Measurements from ENCODE around the gene CD44. TPM values are rescaled to one million over a fixed set of nuclear protein-coding genes. Genes with fewer than 3 reads are reported as not detected.

CD44 gene
- total RNA-seq, 3 donors from 2014 or later, result 105 to 154 (median 136) TPM

DNA sequence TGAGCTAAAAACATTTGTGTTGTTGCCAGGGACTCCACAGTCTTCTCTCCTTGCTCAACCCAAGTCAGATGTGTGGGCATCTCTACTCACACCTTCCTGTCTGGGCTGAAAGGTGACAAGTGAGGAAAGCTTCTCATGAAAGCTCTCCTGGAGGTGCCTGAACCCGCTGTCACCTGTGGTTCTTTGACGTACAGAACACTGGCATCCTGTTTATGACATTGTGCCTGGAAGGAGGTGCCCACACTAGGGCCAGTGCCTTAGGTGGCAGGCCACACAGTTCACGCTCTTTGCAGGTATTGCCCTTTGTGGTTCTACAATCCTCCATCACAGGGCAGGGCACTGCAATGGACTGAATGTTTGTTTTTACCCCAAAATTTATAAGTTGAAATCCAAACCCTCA is 108.5 kb downstream of the CD44 start:
- Histone ChIP-seq H3K9me3 (no peaks in the 10 kb centered on the region), H3K36me3 (ENCODE audit: low read depth) (no peaks in the 10 kb centered on the region), H3K4me1 (ENCODE audit: low read depth) (no peaks in the 10 kb centered on the region), H3K4me3 (no peak overlapping the region)
- TF ChIP-seq, protein P1, sequence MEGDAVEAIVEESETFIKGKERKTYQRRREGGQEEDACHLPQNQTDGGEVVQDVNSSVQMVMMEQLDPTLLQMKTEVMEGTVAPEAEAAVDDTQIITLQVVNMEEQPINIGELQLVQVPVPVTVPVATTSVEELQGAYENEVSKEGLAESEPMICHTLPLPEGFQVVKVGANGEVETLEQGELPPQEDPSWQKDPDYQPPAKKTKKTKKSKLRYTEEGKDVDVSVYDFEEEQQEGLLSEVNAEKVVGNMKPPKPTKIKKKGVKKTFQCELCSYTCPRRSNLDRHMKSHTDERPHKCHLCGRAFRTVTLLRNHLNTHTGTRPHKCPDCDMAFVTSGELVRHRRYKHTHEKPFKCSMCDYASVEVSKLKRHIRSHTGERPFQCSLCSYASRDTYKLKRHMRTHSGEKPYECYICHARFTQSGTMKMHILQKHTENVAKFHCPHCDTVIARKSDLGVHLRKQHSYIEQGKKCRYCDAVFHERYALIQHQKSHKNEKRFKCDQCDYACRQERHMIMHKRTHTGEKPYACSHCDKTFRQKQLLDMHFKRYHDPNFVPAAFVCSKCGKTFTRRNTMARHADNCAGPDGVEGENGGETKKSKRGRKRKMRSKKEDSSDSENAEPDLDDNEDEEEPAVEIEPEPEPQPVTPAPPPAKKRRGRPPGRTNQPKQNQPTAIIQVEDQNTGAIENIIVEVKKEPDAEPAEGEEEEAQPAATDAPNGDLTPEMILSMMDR (IDR thresholded peaks at IDR 0.05), result no peak
- intact Hi-C loops (cut with DNase I, micrococcal nuclease), result no loop called here
- DNase-seq (peak in 2 of 3 donors; percentile 12 to 56), ATAC-seq (peak; percentile 79)

DNA sequence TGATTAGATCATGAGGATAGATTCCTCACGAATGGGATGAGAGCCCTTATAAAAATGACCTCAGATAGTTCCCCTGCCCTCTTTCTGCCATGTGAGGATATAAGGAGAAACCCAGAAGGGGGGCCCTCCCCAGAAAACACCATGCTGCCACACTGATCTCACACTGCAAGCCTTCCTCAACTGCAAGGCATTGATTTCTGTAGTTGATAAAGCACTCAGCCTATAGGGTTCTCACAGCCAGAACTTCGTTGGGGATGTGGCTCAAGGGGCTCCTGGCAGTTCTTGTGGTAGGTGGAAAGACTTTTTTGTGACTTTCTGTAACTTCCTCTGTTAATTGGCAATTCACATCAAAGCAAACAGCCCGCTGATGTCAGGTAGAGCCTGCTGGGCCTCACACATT is 108.9 kb downstream of the CD44 start:
- Histone ChIP-seq H3K4me1 (ENCODE audit: low read depth) (no peaks in the 10 kb centered on the region), H3K4me3 (no peak overlapping the region), H3K36me3 (ENCODE audit: low read depth) (no peaks in the 10 kb centered on the region), H3K9me3 (no peaks in the 10 kb centered on the region)
- intact Hi-C loops (cut with DNase I, micrococcal nuclease), result no loop called here
- TF ChIP-seq, protein P1 (IDR thresholded peaks at IDR 0.05), result no peak
- ATAC-seq (peak; percentile 59), DNase-seq (no peak)

DNA sequence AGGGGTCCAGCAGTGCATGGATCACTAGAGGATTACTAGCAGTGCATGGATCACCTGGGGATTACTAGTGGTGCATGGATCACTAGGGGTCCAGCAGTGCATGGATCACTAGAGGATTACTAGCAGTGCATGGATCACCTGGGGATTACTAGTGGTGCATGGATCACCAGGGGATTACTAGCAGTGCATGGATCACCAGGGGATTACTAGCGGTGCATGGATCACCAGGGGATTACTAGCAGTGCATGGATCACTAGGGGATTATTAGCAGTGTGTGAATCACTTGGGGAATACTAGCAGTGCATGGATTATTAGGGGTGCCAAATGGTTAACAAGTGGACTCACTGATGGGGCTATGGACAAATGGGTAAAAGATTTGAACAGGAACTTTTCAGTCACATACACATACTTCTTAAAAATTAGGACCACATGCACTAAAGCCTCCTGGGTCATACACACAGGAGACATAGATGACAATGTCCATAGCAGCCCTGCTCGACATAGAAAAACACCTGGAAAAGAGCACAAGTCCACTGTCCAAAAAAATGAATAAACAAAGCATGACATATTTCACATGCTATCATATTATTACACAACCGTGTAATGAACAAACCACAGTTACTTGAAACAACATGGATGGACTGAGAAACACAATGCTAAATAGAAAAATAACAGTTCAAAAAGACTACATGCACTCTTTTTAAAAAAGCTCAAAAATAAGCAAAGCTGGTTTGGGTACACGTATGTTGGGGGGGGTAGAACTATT is 109.8 kb downstream of the CD44 start:
- no peaks in the 10 kb centered on the region for H3K36me3 ChIP-seq (ENCODE audit: low read depth)
- TF ChIP-seq, protein P1 (IDR thresholded peaks at IDR 0.05), result no peak

DNA sequence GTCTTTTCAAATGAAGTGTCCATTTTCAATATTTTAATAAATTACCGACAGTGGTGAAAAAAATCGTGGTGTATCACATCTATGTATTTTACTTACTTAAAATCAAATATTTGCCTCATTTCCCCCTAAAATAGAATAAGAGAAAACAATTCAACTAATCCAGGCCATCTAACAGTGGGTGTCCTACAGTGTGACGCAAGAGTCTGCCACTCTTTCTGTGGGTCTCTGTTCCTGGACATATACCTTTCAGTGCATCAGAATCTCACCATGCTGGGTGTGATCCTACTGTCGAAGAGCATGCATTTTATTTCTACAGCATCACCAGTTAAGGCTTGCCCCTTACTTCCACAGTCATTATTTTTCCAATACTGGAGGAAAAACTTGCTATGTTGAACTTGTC is 111.2 kb downstream of the CD44 start:
- Histone ChIP-seq H3K4me1 (ENCODE audit: low read depth) (no peaks in the 10 kb centered on the region), H3K36me3 (ENCODE audit: low read depth) (no peaks in the 10 kb centered on the region), H3K4me3 (no peak overlapping the region), H3K9me3 (no peaks in the 10 kb centered on the region)
- intact Hi-C loops (cut with DNase I, micrococcal nuclease), result no loop called here
- ATAC-seq (no peak), DNase-seq (no peak)
- TF ChIP-seq, protein P1 (IDR thresholded peaks at IDR 0.05), result no peak

More for the DNA sequence above, 109.8 kb downstream of the CD44 start:
- H3K4me1 ChIP-seq (ENCODE audit: low read depth), result no peaks in the 10 kb centered on the region
- ATAC-seq (no peak), DNase-seq (no peak)
- H3K9me3 ChIP-seq, result no peaks in the 10 kb centered on the region
- intact Hi-C loops (cut with DNase I, micrococcal nuclease), result no loop called here
- no peak overlapping the region for H3K4me3 ChIP-seq

DNA sequence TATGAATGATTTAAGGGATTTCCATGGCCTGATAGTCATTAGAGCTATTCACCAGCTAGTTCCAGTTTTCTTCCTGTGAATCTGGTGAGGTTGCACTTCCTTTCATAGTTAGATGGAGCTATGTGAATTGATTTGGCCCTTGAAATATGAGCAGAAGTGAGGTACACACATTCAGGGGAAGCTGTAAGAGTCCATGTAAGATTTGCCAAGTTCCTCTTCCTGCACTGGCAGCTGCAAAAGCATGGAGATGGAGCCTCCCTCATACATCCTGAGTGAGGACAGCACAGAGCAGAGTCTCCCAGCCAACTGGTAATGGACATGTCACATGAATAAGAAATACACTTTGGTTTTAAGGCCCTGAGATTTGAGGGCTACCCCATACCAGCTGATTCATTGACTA is 111.7 kb downstream of the CD44 start:
- no peaks in the 10 kb centered on the region for H3K36me3 ChIP-seq (ENCODE audit: low read depth)
- H3K4me1 ChIP-seq (ENCODE audit: low read depth), result no peaks in the 10 kb centered on the region
- H3K9me3 ChIP-seq, result no peaks in the 10 kb centered on the region
- TF ChIP-seq, protein P1 (IDR thresholded peaks at IDR 0.05), result no peak
- ATAC-seq (no peak), DNase-seq (no peak)
- no peak overlapping the region for H3K4me3 ChIP-seq
- intact Hi-C loops (cut with DNase I, micrococcal nuclease), result no loop called here

Measured in mucosa of descending colon (tissue), 3 donors.